C4-2B (cell line): ENCODE results near the gene DLG1.

Experiments
- ZFX ChIP-seq: fragments of 450-650 bp; IDR thresholded peaks from 2 replicates; pipeline ENCODE4 v1.6.1; 2017
- TF ChIP-seq, protein P1 (sequence below): fragments of 450-650 bp; conservative IDR thresholded peaks from 2 replicates; pipeline ENCODE4 v1.5.1; 2017; ENCODE audit warnings: mild to moderate bottlenecking

DNA sequence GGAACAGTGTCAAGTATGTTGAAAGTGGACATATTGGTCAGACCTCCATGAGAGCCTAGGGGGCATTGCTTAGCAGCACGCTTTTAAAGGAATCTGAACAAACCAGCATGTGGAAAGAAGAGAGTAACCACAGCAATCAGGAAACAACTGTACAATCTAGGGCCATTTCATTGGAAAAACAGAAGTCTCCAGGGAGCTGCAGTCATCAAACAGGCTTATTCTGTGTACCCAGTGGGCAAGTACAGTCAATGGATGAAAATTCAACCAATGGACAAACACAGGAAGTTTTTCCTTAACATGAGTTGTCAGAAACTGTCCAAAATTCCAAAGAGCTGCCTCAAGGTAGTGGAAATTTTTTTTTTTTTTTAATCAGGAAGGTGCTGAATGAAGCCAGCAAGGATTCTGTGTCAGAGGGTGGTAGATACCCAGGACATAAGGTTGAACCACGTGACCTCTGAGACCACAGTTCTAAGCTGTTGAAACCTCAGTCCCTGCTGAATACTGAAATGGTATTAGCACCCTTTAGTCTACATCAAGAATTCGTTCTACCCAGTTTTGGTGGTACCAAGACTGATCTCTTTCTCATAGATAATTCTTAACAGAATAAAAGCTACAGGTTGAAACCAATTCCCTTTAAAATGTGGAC, 4.4 kb upstream of the DLG1 start:
- TF ChIP-seq, protein P1, sequence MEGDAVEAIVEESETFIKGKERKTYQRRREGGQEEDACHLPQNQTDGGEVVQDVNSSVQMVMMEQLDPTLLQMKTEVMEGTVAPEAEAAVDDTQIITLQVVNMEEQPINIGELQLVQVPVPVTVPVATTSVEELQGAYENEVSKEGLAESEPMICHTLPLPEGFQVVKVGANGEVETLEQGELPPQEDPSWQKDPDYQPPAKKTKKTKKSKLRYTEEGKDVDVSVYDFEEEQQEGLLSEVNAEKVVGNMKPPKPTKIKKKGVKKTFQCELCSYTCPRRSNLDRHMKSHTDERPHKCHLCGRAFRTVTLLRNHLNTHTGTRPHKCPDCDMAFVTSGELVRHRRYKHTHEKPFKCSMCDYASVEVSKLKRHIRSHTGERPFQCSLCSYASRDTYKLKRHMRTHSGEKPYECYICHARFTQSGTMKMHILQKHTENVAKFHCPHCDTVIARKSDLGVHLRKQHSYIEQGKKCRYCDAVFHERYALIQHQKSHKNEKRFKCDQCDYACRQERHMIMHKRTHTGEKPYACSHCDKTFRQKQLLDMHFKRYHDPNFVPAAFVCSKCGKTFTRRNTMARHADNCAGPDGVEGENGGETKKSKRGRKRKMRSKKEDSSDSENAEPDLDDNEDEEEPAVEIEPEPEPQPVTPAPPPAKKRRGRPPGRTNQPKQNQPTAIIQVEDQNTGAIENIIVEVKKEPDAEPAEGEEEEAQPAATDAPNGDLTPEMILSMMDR = no peak
- TF ChIP-seq ZFX = no peak
